ENCODE data around the gene NGEF.

GRCh38 chr2:233013027-233013461 lies at the start of gene NGEF:
- TF ChIP-seq POLR2A (IDR thresholded peaks at IDR 0.05), result no peak
- TF ChIP-seq, protein P1, sequence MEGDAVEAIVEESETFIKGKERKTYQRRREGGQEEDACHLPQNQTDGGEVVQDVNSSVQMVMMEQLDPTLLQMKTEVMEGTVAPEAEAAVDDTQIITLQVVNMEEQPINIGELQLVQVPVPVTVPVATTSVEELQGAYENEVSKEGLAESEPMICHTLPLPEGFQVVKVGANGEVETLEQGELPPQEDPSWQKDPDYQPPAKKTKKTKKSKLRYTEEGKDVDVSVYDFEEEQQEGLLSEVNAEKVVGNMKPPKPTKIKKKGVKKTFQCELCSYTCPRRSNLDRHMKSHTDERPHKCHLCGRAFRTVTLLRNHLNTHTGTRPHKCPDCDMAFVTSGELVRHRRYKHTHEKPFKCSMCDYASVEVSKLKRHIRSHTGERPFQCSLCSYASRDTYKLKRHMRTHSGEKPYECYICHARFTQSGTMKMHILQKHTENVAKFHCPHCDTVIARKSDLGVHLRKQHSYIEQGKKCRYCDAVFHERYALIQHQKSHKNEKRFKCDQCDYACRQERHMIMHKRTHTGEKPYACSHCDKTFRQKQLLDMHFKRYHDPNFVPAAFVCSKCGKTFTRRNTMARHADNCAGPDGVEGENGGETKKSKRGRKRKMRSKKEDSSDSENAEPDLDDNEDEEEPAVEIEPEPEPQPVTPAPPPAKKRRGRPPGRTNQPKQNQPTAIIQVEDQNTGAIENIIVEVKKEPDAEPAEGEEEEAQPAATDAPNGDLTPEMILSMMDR (IDR thresholded peaks at IDR 0.05), result no peak
